Ramos (cell line): ENCODE results near the gene LPAR1.
"Not testable (repeated sequence)": the region's sequence is repeated elsewhere in the genome, so short reads cannot be mapped to it uniquely, and the experiment has no call there.

Experiments
- in situ Hi-C: fragments of 300-500 bp; cut with MboI; formaldehyde crosslinking; loops from one replicate; pipeline ENCODE4 v1.14.3; 2022; ENCODE audit warnings: low sequenced_read_pairs; ENCODE audit not compliant: unreplicated experiment

Gene LPAR1, protein sequence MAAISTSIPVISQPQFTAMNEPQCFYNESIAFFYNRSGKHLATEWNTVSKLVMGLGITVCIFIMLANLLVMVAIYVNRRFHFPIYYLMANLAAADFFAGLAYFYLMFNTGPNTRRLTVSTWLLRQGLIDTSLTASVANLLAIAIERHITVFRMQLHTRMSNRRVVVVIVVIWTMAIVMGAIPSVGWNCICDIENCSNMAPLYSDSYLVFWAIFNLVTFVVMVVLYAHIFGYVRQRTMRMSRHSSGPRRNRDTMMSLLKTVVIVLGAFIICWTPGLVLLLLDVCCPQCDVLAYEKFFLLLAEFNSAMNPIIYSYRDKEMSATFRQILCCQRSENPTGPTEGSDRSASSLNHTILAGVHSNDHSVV

DNA sequence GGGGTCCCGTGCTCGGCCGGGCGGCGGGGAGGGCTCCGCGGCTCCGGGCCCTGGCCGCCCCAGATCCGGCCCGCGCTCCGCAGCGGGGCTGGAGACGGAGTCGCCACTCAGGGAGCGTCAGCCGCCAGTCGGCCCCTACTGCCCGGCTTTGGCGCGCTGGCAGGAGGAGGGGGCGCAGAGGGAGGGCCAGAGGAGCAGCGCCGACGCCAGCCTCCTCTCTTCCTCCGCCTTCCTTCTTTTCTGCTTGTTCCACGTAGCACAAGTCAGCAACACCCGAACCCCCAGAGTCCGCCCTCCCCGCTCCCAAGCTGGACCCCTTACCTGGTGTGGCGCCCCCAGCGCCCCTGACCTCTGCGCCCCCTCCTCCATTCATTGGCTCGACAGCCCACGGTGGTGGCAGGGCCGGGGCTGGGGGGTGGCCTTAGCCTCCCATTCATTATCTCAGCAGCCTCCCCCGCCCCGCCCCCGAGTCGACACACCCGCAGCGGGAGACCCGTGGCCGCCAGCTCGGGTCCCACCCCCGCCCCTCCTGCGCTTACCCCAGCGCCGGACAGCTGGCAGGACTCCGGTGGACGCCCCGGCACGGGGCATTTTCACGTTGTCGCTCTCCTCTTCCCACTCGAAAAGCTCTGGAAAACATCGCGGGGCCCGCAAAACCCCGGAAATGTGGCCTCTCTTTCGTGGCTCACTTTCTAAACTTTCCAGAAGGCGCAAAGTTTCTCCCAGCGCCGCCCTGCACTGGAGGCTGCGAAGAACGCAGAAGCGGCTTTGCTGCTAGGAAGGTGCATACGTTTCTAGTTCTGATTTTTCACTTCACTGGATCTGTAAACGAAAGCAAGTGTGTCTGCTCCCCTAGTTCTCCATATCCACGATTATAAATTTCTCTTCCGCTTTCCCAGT is at the start of gene LPAR1:
LPAR1 (minus strand) TSS at position 140 of the 900 bp plus-strand sequence. CDS start 66,353 bp downstream, outside the sequence.
- in situ Hi-C loops, result no loop called here

DNA sequence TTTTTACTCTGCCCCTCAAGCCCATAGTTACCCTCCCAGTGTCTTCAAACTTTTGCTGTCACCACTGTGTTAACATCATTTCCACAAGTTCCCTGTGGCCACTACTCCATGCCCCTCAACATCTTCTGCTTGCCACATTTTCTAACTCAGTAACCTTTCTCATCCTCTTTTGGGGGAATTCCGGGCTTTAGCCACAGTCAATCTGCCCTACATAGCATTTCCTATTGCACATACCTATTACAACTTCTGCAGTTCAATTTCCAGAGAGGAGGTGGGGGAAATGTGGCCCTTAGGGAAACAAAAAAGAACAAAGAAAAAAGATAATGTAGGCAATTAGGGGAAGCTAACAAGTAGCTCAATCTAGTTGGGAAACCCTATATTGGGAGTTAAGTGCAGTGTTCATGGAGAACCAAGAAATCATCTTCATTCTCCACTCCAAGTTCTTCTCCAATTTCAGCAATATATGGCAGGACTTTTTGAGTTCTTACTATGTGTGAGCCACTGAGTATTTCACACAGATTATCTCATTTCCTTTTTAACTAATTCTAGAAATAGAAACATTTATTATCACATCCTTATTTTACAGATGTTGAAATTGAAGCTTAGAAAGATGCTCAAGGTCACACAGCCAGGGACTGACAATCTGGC is 40.2 kb upstream of the LPAR1 start:
- in situ Hi-C loops, result no loop called here

DNA sequence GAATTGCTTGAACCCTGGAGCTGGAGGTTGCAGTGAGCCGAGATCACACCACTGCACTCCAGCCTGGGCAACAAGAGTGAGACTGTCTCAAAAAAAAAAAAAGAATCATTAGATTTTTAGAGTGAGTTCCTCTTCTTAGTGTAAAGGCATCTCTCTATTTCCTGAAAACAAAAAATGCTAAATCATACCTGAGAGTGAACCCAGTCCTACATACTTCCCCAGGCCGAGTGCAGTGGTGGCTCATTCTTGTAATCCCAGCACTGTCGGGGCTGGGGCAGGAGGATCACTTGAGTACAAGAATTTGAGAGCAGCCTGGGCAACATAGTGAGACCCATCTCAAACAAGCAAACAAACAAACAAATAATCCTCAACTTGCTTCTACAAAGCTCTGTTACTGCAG is 38.2 kb upstream of the LPAR1 start:
- in situ Hi-C loops, result no loop called here

DNA sequence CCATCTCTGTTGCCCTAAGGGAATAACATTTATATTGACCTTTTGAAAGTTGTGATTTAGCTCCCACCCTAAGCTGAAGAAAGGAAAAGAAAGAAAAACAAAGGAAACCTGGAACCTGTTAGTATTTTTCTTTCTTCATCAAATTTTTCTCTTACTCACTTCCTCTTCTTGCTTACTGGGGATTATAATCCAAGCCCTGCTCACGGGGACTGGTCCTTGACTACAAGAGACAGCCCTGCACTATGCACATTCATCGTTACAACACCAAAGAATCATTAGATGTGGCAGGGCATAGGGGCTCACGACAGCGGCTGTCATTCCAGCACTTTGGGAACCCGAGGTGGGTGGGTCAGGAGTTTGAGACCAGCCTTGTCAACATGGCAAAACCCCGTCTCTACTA is 37.8 kb upstream of the LPAR1 start:
- in situ Hi-C loops, result no loop called here

DNA sequence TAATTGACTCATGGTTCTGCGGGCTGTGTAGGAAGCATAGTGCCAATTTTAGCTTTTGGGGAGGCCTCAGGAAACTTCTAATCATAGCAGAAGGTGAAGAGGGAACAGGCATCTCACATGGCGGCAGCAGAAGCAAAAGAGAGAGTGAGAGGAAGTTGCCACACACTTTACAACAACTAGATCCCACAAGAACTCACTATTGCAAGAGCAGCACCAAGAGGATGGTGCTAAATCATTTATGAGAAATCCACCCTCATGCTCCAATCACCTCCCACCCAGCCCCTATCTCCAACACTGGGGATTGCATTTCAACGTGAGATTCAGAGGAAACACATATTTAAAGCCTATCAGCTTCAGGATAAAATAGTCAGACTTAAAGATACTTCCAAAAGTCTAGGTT is 36.1 kb upstream of the LPAR1 start:
- in situ Hi-C loops, result no loop called here

DNA sequence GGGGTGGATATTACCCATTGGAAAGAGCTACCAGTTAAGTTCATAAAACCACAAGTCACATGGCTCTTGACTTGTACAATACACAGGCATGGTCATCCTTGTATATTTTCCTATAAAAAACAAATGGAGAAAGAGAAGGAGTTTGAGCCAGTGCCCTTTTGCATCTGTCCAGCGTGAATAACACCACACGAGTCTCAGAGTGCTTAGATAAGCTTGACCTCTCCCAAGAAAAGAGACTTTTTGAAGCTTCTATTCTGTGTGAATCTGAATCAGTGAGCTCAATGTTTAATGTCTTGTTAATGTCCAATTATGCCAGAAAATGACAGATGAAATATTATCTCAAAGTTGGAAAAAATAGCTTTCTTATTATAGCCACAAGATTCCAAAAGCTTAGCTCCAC is 30.9 kb upstream of the LPAR1 start:
- in situ Hi-C loops, result no loop called here

DNA sequence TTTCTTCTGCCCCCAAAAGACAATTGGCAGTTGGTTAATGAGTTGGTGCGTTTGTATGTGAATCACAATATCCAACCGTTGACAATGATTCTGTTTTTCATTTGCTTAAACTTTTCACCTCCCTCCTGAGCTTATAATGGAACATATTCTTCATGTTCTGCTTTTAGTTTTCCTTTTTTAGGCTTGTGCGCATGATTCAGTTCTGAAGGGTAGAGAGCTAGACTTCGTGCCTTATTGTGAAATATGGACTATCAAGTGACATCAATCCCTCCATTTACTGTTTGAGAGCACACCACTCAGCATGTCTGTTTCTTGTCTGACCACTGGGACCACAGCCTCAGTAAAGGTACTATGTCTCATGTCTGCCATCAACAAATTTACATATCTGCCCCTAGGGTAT is 30.5 kb upstream of the LPAR1 start:
- in situ Hi-C loops, result no loop called here

DNA sequence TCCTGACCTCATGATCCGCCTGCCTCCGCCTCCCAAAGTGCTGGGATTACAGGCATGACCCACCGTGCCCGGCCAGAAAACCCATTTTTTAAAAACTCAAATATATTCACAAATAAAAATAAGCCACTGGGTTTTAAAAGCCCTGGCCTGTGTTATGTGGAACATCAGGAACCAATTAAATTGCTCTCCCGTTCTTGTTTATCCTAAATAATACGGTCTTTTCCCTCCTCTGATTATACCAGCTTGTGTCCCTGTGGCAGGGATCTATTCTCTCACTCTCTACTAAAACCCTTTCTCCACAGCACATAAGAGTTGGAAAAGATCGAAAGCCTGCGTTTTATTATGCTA is 30.1 kb upstream of the LPAR1 start:
- in situ Hi-C loops, result no loop called here

DNA sequence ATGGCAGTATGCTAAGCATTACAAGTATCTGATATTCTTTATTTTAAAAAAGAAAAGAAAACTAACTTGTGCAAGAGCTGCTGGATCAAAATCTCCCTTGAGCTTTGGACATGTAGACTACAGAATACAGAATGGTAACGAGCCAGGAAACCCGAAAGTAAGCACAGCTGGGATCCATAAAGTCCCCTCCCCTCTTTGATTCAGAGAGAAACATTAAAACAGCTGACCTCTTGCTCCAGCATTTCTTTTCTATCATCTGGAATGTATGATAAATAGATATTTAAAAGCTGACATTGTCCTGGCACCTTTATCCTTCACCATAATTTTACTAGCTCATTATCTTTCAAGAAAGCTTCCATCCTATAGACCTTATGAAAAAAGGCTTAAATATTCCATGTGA is 28.2 kb upstream of the LPAR1 start:
- in situ Hi-C loops, result no loop called here

DNA sequence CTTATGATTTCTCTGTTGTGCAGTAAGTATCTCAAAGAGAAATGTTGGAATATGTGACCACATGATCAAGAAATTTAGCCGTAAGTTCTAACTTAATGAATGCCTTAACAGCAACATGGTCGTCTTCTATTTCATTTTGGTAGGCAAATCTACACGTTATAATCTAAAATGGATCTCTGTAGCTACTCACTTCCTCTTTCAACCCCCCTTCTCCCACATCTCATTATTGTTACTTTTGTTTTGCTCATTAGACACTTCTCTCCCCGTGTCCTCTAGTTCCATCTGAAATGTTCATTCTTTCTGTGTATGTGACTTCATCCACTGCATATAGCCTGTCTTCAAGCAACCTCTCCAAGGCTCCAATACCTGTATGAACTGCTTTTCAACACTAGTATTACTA is 27.1 kb upstream of the LPAR1 start:
- in situ Hi-C loops, result no loop called here

DNA sequence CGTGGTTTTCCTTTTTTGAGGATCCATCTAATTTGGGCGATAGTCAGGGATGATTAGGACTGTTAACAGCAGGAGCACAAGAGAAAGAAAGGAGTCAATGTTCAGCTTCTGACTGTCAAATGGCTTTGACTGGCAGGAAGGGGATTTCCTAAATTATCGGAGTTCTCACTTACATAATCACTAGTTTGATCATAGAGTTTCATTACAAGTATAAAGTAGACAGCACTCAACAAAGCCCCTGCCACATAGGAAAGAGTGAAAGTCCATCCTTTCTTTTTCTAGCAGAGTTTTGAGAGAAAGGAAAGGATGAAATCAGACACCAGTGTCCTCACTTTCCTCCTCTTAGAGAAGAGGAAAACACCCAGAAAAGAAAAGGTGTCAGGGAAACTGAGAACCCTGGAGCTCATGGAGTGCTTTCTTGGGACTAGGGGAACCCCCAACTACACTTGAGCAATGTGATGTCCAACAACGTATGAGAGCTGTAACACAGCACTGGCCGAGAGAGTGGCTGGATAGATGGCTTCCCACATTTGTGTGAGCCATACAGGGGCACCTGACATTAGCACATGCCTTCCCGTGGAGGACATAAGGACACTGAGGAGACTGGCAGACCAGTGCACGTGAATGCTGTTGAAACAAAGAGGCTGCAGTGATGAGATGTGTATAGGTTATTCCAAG is 26.0 kb upstream of the LPAR1 start:
- in situ Hi-C loops, result no loop called here

DNA sequence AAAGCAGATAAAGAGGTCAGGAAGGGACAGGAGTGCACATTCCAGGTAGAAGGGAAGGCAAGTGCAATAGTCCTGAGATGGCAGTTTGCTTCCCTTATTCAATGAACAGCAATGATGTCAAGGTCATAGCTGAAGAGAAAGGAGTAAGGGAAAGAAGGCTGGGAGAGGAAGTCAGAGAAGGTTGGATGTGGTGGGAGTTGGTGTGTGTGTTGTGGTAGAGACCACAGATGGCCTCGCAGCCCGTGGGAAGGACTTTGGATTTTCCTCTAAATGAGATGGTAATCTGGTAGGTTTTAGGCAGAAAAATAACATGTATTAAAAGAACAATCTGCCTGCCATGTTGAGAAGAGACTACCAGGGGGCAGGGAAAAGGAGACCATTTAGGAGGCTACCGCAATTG is 25.1 kb upstream of the LPAR1 start:
- in situ Hi-C loops, result no loop called here

DNA sequence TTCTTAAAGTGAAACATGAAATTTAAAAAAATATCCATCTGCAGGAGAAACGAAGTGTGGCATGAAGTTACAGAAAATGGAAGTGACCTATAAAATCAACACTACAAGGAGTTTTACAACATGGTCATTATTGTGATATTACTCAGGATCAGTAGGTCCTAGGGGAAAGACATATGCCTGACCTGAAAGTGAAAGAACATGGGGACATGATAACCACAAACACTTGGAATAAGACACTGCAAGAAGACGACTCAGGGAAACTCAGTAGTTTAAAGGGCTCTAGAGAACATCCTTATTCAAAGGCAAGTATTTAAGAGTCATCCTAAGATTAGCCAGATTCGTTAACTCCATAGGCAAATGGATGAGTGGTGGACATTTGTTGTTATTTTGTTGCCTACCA is 19.9 kb upstream of the LPAR1 start:
- in situ Hi-C loops, result no loop called here

DNA sequence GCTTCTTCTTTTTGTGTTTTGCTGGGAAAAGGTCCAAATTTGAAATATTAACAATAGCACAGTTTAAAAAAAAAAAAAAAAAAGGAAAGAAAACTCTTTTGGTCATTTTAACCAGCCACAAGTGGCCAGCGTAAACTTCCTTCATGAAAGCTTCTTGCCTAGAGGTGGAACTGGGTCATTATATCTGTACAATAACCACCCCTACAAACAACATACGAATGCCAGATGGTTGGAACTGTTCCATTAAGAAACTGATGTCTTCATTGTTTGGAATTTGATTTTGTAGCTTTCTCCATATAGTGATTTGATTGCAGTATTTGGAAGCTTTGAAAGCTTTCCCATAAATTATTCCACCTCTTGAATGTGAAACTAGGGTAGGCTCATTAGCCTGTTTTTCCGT is 18.3 kb upstream of the LPAR1 start:
- in situ Hi-C loops, result no loop called here

DNA sequence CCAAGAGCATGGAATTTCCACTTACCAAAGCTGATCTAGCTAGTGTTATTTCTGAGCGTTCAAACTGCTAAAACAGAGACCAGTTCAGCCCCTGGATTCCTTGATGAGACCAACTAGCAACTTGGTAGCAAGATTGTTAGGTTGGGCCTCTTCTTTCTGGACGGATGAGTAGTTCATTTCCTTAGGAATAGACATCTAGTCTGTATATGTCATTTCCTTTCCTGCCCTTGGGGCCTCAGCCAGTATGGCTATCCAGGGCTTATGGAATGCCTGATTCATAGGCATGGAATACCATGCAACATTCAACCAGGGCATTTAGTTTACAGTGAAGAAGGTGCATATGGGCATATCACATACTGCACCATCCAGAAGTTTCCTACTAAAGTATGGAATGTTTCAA is 14.5 kb upstream of the LPAR1 start:
- in situ Hi-C loops, result no loop called here

DNA sequence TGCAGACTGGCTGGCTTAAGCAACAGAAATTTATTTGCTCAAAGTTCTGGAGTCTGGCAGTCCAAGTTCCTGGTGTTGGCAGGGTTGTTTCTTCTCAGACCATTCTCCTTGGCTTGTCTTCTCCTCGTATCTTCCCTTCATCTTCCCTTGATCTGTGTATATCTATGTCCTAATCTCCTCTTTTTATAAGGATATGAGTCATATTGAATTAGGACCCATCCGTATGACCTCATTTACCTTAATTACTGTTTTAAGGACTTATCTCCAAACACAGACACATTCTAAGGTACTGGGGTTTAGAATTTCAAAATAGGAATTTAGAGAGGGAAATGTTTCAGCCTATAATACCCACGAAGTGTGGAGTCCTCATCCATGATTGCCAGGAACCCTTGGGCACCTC is 13.1 kb upstream of the LPAR1 start:
- in situ Hi-C loops, result no loop called here

DNA sequence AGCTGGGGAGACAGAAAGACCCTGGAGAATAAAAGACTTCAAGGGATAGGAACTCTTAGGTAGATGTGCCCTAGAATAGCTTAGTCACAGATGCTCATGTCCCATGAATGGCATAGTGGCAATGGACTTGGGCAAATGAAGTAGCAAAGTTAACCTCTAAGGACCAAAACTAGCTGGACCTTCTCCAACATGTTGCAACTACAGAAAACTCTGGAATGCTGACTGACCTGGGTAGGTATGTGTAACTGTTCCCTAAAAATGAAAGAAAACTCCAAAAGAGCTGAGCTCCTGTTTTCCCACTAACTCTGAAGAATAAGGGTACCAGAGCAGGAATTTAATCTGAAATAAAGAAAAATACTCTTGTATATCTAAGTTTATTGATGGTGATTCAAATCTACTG is 12.5 kb upstream of the LPAR1 start:
- in situ Hi-C loops, result no loop called here

DNA sequence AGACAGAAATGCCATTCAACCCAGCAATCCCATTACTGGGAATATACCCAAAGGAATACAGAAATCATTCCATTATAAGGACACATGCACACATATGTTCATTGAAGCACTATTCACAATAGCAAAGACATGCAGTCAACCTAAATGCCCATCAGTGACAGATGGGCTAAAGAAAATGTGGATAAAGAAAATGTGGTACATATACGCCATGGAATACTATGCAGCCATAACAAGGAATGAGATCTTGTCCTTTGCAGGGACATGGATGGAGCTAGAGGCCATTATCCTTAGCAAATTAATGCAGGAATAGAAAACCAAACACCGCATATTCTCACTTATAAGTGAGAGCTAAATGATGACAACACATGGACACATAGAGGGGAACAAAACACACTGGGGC is 9.0 kb upstream of the LPAR1 start:
- in situ Hi-C loops, result not testable (repeated sequence)

DNA sequence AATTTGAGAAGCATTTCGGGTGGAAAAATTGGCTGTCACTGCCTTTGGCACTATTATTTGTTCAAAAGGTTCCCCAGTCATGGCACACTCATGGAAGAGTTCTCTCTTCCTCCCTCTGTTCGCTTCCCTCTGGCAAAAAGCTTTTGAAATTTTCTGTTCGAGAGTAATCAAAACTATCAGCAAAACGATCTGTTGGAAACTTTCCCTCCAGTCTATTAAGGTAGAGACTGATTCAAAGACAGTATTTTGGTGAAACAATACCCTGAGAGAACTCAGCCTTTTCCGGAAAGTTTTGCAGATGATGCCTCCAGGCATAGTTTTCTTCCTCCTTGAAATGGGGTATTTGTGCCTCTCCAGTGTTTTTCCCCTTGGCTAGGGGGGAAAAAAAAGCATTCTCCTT is 3.6 kb upstream of the LPAR1 start:
- in situ Hi-C loops, result no loop called here

DNA sequence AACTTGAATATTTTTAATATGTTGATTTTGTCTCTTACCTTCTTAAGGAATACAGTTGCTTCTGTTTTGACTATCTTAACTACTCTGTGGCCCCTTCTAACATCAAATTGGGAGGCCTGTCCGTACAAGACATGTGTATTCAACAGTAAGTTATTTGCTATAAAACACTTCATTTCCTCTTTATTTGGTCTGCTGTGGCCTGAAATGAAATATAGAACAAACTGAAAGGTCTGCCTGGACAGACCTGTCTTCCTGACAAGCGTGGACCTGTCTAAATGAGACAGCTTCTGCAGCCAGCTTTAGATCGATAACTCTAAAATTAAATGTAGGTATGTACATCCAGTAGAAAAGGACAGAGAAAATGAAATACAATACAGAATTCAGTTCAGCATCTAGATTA is 2.2 kb upstream of the LPAR1 start:
- in situ Hi-C loops, result no loop called here
